ENCODE data around the gene DDIAS. TPM values are rescaled to one million over a fixed set of nuclear protein-coding genes. Genes with fewer than 3 reads are reported as not detected.

The DDIAS gene
- total RNA-seq, 1 experiment from 2014 or later, result 17.1 TPM

DNA sequence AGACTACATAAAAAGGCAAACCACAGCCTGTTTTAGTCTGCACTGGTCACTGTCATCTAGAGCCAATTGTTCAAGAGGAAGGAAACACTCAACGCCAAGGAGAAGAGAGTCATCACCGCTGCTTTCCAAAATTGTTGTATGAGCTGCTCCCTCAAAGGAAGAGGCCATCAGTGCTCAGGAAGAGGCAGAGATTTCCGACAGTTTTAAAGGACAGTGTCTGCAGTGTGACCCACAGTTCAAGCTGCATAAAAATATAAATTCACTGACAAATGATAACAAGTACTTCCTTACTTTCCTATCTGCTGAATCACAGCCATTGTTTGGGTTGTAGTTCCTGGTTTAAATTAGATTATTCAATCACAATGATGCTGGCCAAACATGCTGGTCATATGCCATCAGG is 17.7 kb upstream of the DDIAS start:
- intact Hi-C loops (cut with micrococcal nuclease), result no loop called here
- Histone ChIP-seq H3K36me3 (ENCODE audit: control insufficient read depth in 1 of 2, insufficient read depth in 2 of 2, low read length in 2 of 2) (no peaks in the 10 kb centered on the region), H3K4me2 (ENCODE audit: low read length) (no peak overlapping the region), H3K79me2 (ENCODE audit: insufficient read depth, low read length) (no peaks in the 10 kb centered on the region), H4K20me1 (ENCODE audit: insufficient read depth) (0 out of 2 replicates have a peak, but pooled peaks cover 3% of the 10 kb centered on the region), H3K27ac (ENCODE audit: low read depth, low read length) (no peak overlapping the region), H3K4me1 (ENCODE audit: control insufficient read depth in 1 of 2, insufficient read depth in 2 of 2, low read length in 2 of 2) (no peaks in the 10 kb centered on the region), H3K9ac (ENCODE audit: low read length) (no peak overlapping the region), H3K9me2 (ENCODE audit: insufficient read depth) (no peaks in the 10 kb centered on the region), H3K4me3 (replicated peaks in 1 of 2; ENCODE audit: low read depth in 1 of 2, low read length in 2 of 2) (no peak overlapping the region), H3K9me3 (ENCODE audit: control insufficient read depth in 1 of 2, insufficient read depth in 1 of 2, low read depth in 1 of 2, low read length in 2 of 2) (no peaks in the 10 kb centered on the region), H3K27me3 (ENCODE audit: insufficient read depth, low read length) (no peaks in the 10 kb centered on the region), H2AFZ (ENCODE audit: low read depth, low read length, poor library complexity, severe bottlenecking) (no peak overlapping the region)
- no TSS peak for BruUV-seq (replicated peaks)
- ATAC-seq (no peak), DNase-seq (ENCODE audit: low read depth, low spot score) (no peak)
- ChIA-PET POLR2A (no interaction called here), RAD21 (ENCODE audit: low non-redundant PET in 1 of 2, low total read pairs in 2 of 2, uncharacterized antibody in 2 of 2, unreplicated experiment in 2 of 2) (no interaction called here), CTCF (no interaction called here)
- TF ChIP-seq CEBPB (IDR thresholded peaks at IDR 0.05; ENCODE audit: low read depth) (no peak), RAD21 (IDR thresholded peaks at IDR 0.05; ENCODE audit: low read depth) (no peak), POLR2AphosphoS5 (IDR thresholded peaks at IDR 0.05; ENCODE audit: low read depth, low read length) (no peak), JUND (IDR thresholded peaks at IDR 0.05) (no peak), SIN3A (IDR thresholded peaks at IDR 0.05; ENCODE audit: low read depth) (no peak), TCF7L2 (IDR thresholded peaks at IDR 0.05; ENCODE audit: borderline replicate concordance, extremely low read depth, insufficient read depth, insufficient read length) (no peak), ZNF274 (IDR thresholded peaks at IDR 0.05; ENCODE audit: low read depth, low read length) (no peak)

- ChIA-PET CTCF (no interaction called here), RAD21 (ENCODE audit: low non-redundant PET in 1 of 2, low total read pairs in 2 of 2, uncharacterized antibody in 2 of 2, unreplicated experiment in 2 of 2) (no interaction called here), POLR2A (no interaction called here)
- no peak for DNase-seq (ENCODE audit: low read depth, low spot score)
- no peak overlapping the region for H2AFZ ChIP-seq (ENCODE audit: low read depth, low read length, poor library complexity, severe bottlenecking)
- no peaks in the 10 kb centered on the region; the same call in 1 of the 2 replicates for H3K27me3 ChIP-seq (ENCODE audit: insufficient read depth, low read length)
- H3K4me3 ChIP-seq (replicated peaks in 1 of 2; ENCODE audit: low read depth in 1 of 2, low read length in 2 of 2), result no peak overlapping the region
- H3K36me3 ChIP-seq (ENCODE audit: control insufficient read depth in 1 of 2, insufficient read depth in 2 of 2, low read length in 2 of 2), result no peaks in the 10 kb centered on the region
- ATAC-seq, result no peak
- no peaks in the 10 kb centered on the region for H3K9me2 ChIP-seq (ENCODE audit: insufficient read depth)
- peaks cover 2% of the 10 kb centered on the region; the same call in 1 of the 2 replicates for H3K79me2 ChIP-seq (ENCODE audit: insufficient read depth, low read length)
- H3K27ac ChIP-seq (ENCODE audit: low read depth, low read length), result no peak overlapping the region
- no peak overlapping the region for H3K4me2 ChIP-seq (ENCODE audit: low read length)
- intact Hi-C loops (cut with micrococcal nuclease), result no loop called here
- H3K9me3 ChIP-seq (ENCODE audit: control insufficient read depth in 1 of 2, insufficient read depth in 1 of 2, low read depth in 1 of 2, low read length in 2 of 2), result no peaks in the 10 kb centered on the region
- H3K4me1 ChIP-seq (ENCODE audit: control insufficient read depth in 1 of 2, insufficient read depth in 2 of 2, low read length in 2 of 2), result no peaks in the 10 kb centered on the region
- no TSS peak for BruUV-seq (replicated peaks)
- 0 out of 2 replicates have a peak, but pooled peaks cover 3% of the 10 kb centered on the region for H4K20me1 ChIP-seq (ENCODE audit: insufficient read depth)
- no peak overlapping the region for H3K9ac ChIP-seq (ENCODE audit: low read length)
- TF ChIP-seq RAD21 (IDR thresholded peaks at IDR 0.05; ENCODE audit: low read depth) (no peak), ZFX (IDR thresholded peaks at IDR 0.05) (no peak), REST (IDR thresholded peaks at IDR 0.05; ENCODE audit: low read depth) (no peak), ELF1 (IDR thresholded peaks at IDR 0.05; ENCODE audit: borderline replicate concordance, low read depth) (no peak), POLR2AphosphoS5 (IDR thresholded peaks at IDR 0.05; ENCODE audit: low read depth, low read length) (no peak), SRF (IDR thresholded peaks at IDR 0.05; ENCODE audit: low read depth) (no peak), SIN3A (IDR thresholded peaks at IDR 0.05; ENCODE audit: low read depth) (no peak), TCF7L2 (IDR thresholded peaks at IDR 0.05; ENCODE audit: borderline replicate concordance, extremely low read depth, insufficient read depth, insufficient read length) (no peak), CEBPB (IDR thresholded peaks at IDR 0.05; ENCODE audit: low read depth) (no peak)
- TF ChIP-seq, protein P1, sequence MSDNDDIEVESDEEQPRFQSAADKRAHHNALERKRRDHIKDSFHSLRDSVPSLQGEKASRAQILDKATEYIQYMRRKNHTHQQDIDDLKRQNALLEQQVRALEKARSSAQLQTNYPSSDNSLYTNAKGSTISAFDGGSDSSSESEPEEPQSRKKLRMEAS (IDR thresholded peaks at IDR 0.05), result no peak
- TF ChIP-seq, protein P2, sequence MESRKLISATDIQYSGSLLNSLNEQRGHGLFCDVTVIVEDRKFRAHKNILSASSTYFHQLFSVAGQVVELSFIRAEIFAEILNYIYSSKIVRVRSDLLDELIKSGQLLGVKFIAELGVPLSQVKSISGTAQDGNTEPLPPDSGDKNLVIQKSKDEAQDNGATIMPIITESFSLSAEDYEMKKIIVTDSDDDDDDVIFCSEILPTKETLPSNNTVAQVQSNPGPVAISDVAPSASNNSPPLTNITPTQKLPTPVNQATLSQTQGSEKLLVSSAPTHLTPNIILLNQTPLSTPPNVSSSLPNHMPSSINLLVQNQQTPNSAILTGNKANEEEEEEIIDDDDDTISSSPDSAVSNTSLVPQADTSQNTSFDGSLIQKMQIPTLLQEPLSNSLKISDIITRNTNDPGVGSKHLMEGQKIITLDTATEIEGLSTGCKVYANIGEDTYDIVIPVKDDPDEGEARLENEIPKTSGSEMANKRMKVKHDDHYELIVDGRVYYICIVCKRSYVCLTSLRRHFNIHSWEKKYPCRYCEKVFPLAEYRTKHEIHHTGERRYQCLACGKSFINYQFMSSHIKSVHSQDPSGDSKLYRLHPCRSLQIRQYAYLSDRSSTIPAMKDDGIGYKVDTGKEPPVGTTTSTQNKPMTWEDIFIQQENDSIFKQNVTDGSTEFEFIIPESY (IDR thresholded peaks at IDR 0.05; ENCODE audit: extremely low read depth, insufficient replicate concordance, low read length), result no peak
Observed at GRCh38 chr11:82889133-82890001, 12.2 kb upstream of the DDIAS start.

All from HCT116 (cell line).